WERI-Rb-1 (cell line): ENCODE results near the gene RIMBP3C.

Experiments
- DNase-seq: peaks from one replicate; pipeline ENCODE4 v3.0.0-alpha.2; 2020
- H3K27ac ChIP-seq: fragments of 250-450 bp; sonication (Bioruptor Pico); 2 replicates; pipeline ENCODE4 v1.5.1; 2020; ENCODE audit warnings: mild to moderate bottlenecking, moderate library complexity
- H3K27me3 ChIP-seq: fragments of 250-450 bp; sonication (Bioruptor Pico); 2 replicates; pipeline ENCODE4 v1.5.1; 2021; ENCODE audit warnings: mild to moderate bottlenecking, low read depth, moderate library complexity; ENCODE audit not compliant: insufficient read depth, severe bottlenecking
- H3K36me3 ChIP-seq: fragments of 250-450 bp; sonication (Bioruptor Pico); 2 replicates; pipeline ENCODE4 v1.5.1; 2020; ENCODE audit warnings: mild to moderate bottlenecking, moderate library complexity
- H3K4me3 ChIP-seq: 2 replicates; pipeline ENCODE4 v1.5.1; 2011; ENCODE audit warnings: low read depth, mild to moderate bottlenecking, control low read depth, low read length
- H3K9me3 ChIP-seq: fragments of 250-450 bp; sonication (Bioruptor Pico); 2 replicates; pipeline ENCODE4 v1.5.1; 2021; ENCODE audit warnings: mild to moderate bottlenecking, moderate library complexity; ENCODE audit not compliant: severe bottlenecking
- CTCF ChIP-seq: IDR thresholded peaks from 2 replicates; pipeline ENCODE4 v1.5.1; 2011; ENCODE audit warnings: low read depth, mild to moderate bottlenecking, control low read depth, inconsistent platforms, low read length

RIMBP3C gene

GRCh38 chr22:21592422-21592821 lies 41.2 kb upstream of the RIMBP3C start:
- Histone ChIP-seq H3K36me3 (peaks cover 64% of the 10 kb centered on the region), H3K9me3 (no peaks in the 10 kb centered on the region)

GRCh38 chr22:21591695-21592094 lies 40.4 kb upstream of the RIMBP3C start:
- H3K36me3 ChIP-seq = peaks cover 57% of the 10 kb centered on the region
- H3K27me3 ChIP-seq = no peaks in the 10 kb centered on the region
- H3K9me3 ChIP-seq = no peaks in the 10 kb centered on the region
- no peak for DNase-seq
- TF ChIP-seq CTCF = no peak
- H3K4me3 ChIP-seq = no peak overlapping the region
- H3K27ac ChIP-seq = no peak overlapping the region

More at GRCh38 chr22:21592422-21592821, 41.2 kb upstream of the RIMBP3C start:
- H3K27ac ChIP-seq = no peak overlapping the region
- H3K4me3 ChIP-seq = no peak overlapping the region
- H3K27me3 ChIP-seq = no peaks in the 10 kb centered on the region
- DNase-seq = no peak
- no peak for TF ChIP-seq CTCF

- Histone ChIP-seq H3K9me3 (no peaks in the 10 kb centered on the region), H3K36me3 (peaks cover 50% of the 10 kb centered on the region), H3K4me3 (no peak overlapping the region), H3K27ac (no peak overlapping the region), H3K27me3 (no peaks in the 10 kb centered on the region)
- TF ChIP-seq CTCF = no peak
- no peak for DNase-seq
Observed at GRCh38 chr22:21590809-21591641, 39.8 kb upstream of the RIMBP3C start.

- H3K4me3 ChIP-seq = no peak overlapping the region
- TF ChIP-seq CTCF = no peak
- no peak for DNase-seq
- H3K27me3 ChIP-seq = no peaks in the 10 kb centered on the region
- no peak overlapping the region for H3K27ac ChIP-seq
- no peaks in the 10 kb centered on the region for H3K9me3 ChIP-seq
- peaks cover 37% of the 10 kb centered on the region for H3K36me3 ChIP-seq
Observed at GRCh38 chr22:21589396-21589795, 38.1 kb upstream of the RIMBP3C start.

GRCh38 chr22:21587803-21588611 lies 36.7 kb upstream of the RIMBP3C start:
- H3K36me3 ChIP-seq = peaks cover 26% of the 10 kb centered on the region
- no peak for TF ChIP-seq CTCF
- H3K4me3 ChIP-seq = no peak overlapping the region
- DNase-seq = no peak
- H3K9me3 ChIP-seq = no peaks in the 10 kb centered on the region
- no peaks in the 10 kb centered on the region for H3K27me3 ChIP-seq
- no peak overlapping the region for H3K27ac ChIP-seq
